Activated CD8-positive, alpha-beta memory T cell treated with anti-CD3 and anti-CD28 coated beads for 4 hours (primary cell): ENCODE data around the gene GALP.
"Not testable (repeated sequence)": the region's sequence is repeated elsewhere in the genome, so short reads cannot be mapped to it uniquely, and the experiment has no call there.

Experiments
- DNase-seq, 2 donors: peaks; one replicate each; pipeline ENCODE4 v3.0.0-alpha.2; 2020; ENCODE audit warnings: low read depth in 2 of 2

GALP gene

DNA sequence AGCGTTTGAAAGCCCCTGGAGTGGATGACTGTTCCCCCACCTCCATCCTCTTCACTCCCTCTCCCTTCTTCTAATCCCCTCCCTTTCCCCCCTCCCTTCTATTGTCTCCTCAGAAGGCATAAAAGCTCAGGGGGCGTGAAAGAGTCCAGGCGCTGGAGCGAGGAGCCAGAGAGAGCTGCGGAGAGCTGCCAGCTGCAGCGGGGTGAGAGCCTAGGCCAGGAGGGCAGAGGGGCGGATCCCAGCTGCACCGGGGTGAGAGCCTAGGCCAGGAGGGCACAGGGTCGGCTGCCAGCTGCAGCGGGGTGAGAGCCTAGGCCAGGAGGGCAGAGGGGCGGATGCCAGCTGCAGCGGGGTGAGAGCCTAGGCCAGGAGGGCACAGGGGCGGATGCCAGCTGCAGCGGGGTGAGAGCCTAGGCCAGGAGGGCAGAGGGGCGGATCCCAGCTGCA, at the start of gene GALP:
Gene GALP (plus strand): TSS at position 148 of the 447 bp plus-strand sequence. CDS start 1,101 bp downstream, outside the sequence.
- DNase-seq, result not testable (repeated sequence)

- no peak for DNase-seq
Measured at GRCh38 chr19:56126983-56127780, 48.6 kb upstream of the GALP start.

DNA sequence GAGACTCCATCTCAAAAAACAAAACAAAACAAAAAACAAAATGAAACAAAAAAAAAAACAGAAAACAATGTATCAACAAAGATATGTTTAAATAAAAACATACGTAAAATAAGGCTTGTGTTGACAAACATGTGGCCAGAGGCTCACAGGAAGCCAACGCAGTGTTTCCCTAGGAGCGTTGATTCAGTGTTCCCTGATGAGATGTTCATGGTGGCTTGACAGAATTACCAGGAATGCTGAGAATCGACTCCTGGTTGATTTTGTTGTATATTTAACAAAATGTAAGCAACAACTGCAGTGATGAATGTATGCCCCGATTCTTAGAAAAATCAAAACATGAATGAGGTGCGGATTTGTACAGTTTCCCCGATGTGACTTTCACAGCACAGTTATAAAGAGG, 45.8 kb upstream of the GALP start:
- no peak for DNase-seq

- no peak for DNase-seq
Measured at GRCh38 chr19:56131651-56132050, 44.2 kb upstream of the GALP start.

- no peak for DNase-seq
Measured at GRCh38 chr19:56132316-56132822, 43.4 kb upstream of the GALP start.

DNA sequence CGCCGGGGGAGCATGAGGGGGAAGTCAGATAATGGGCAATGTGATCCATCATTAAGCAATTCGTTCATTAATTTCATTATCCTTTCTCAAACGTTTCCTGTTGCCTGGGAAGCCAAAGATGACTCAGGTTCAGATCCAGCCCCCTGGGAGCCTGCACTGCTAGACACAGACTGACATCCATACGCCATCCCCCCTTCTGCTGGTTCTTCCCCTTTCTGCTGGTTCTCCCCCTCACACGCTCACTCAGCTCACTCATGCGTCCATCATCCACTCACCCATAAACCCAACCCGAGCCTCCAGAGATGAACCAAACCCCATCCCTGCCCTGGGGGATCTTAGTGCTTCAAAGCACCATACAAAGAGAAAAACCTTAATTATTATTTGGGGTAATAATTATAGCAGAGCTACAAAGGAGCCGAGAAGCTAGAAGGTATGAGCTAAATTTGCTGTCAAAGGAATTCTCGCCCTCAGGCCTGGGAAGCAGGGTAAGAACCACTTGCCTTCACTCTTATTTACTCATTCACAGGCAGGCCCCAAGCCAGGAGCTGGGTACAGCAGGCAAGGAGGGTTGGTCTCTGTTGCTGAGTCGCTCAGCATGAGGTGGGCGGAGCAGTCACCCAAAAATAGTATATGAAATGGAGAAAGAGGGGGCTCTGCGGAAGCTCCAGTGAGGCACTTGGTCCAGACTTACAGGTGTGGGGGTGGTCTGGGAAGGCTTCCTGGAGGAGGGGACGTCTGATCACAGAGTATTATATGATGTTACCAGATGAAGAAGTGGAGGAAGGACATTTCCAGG, 41.8 kb upstream of the GALP start:
- DNase-seq, result no peak

DNA sequence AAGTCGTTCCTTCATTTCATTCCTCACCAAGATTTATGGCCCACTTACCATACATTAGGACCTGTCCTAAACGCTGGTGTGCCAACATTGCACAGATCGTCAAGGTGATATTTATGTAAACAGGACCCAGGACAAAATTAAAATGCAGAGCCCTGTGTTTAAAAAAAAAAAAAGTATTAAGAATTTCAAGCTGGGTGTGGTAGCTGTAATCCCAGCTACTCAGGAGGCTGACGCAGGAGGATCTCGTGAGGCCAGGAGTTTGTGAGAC, 41.2 kb upstream of the GALP start:
- no peak for DNase-seq

- no peak for DNase-seq
Measured at GRCh38 chr19:56136362-56136761, 39.4 kb upstream of the GALP start.

- no peak for DNase-seq
Measured at GRCh38 chr19:56137405-56137804, 38.4 kb upstream of the GALP start.

GRCh38 chr19:56138069-56138468, 37.7 kb upstream of the GALP start:
- DNase-seq, result no peak

DNA sequence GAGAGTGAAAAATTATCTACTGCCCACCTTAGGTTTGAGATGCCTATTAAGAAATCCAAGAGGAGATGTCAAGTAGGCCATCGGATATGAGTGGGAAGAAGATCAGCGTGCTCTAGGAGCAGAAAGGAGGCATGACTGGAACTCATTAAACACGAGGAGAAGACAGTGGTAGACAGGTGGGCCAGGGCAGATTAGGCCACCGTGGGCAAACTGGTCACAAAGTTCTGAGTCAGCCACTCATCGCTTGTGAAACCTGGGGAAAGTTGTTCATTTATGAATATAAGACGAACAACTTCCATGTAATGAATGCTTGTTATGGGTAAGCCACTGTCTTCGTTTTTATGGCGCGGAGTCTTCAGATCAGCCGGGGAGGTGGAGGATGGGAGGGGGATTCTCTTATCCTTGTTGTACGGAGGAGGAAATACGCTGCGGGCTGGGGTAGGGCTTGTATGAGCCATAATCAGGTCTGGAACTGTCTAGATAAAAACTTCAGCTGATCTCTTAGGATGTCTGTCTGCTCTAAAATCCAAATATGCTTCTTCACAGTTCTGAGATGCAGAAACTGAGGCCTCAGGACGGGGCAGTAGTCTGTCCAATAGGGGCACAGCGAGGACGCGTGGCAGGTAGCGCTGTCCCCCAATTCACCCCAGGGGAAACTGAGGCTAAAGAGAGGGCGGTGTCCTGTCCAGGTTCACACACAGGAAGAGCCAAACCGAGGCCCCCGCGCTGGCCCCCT, 35.8 kb upstream of the GALP start:
- no peak for DNase-seq

DNA sequence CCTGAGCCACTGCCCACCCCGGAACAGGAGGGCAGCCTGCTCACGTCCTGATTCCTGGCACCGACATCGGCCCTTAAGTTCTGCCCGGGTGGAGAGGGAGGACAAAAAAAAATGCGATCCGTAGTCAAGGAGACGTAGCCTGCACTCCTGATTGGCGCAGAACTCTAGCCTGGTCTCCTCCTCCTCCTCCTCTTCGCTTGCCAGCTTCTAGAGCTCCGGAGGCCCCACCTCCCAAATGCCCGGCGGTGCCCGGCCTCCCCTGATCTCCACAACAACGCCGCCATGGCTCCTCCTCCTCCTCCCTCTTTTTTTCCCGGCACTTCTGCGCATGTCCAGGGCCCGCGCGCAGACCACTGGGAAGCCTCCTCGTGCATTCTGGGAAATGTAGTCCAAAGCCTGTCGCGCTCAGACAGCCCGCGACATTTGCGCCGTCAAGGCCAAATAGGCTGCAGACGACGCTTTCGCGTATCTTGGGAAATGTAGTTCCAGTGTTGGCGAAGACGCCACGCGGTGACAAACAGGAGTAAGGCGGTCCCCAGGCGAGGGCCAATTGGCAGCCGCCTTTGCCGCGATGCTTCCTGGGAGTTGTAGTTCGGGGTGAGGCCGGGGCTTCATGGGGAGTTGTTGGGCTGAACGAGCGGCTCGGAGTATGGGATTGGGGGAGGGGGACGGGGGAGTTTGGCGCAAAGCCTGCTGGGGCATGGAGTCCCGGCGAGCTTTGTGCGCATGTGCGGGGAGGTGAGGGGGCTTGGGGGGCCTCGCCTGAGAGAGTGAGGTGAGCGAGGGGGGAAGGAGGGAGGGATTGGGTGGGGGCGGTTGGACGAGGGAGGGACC, 35.0 kb upstream of the GALP start, which contains the start of gene ZNF444:
Gene ZNF444 (plus strand): TSS at position 705 of the 834 bp plus-strand sequence. CDS start 5,625 bp downstream, outside the sequence.
- DNase-seq, result peak; percentile 97 to 99

GRCh38 chr19:56141417-56141993, 34.3 kb upstream of the GALP start:
- no peak for DNase-seq

DNA sequence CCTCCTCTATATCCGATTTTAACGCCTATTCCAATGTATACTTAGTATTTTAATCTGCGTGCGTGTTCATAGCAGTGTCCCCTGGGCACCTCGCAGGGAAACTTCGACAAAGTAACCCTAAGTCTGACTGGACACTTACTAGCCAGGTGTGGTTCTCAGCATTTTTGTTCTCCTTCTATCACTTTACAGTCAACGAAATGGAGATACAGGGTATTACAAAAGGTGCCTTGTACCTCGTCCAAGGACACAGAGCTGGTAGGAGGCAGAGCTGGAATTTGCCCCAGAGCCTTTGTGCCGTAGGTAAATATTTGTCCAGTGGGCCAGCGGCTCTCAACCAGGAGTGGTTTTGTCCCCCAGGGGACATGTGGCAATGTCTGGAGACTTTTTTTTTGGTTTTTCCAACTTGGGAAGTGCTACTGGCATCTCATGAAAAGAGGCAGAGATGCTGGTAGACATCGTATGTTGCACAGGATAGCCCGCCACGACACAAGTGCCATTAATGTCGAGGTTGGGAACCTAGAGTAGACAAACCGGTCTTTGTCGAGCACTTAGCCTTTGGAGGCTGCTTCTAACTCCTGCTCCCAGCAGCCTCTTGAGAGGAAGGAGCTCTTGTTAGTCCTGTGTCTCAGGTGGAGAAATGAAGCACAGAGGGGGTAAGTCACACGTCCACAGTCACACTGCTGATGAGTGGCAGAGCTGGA, 33.6 kb upstream of the GALP start:
- DNase-seq, result no peak

GRCh38 chr19:56142897-56143434, 32.8 kb upstream of the GALP start:
- DNase-seq, result no peak

- no peak for DNase-seq
Measured at GRCh38 chr19:56144376-56144775, 31.4 kb upstream of the GALP start.

GRCh38 chr19:56144831-56145230, 31.0 kb upstream of the GALP start:
- DNase-seq, result no peak

DNA sequence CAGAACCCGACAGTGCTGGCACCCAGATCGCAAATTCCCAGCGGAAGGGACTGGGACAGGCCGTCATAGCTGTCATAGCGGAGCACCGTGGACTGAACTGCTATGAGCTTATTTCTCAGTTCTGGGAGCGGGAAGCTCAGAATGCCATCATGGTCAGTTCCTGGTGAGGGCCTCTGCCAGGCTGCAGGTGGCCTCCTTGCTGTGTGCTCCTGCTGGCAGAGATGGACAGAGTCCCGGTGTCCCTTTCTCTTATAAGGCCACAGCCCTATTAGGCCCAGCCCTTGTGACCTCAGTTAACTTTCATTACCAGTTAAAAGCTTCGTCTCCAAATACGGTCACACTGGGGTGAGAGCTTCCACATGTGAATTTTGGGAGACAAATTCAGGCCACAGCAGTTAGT, 30.1 kb upstream of the GALP start:
- no peak for DNase-seq

GRCh38 chr19:56146904-56147303, 28.9 kb upstream of the GALP start:
- DNase-seq, result no peak

DNA sequence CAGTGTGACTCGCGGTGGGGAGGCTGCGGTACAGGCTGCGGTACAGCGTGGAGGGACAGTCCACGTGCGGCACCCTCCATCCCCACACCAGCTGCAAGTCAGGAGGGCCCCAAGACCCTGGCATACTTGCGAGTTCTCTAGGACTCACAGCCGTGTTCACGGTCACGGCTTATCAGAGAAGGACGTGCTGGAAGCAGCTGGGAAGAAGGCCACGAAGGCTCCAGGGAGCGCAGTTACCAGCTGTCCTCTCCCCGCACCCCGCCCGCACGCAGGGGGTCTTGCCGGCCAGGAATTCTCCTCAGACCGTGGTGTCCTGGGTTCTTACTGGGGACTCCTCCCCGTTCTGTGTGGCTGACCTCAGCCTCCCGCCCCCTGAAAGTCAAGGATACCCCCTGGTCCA, 28.5 kb upstream of the GALP start:
- DNase-seq, result no peak
